HepG2 (cell line): ENCODE results near the gene TTC39B. TPM values are rescaled to one million over a fixed set of nuclear protein-coding genes. Genes with fewer than 3 reads are reported as not detected.

ENCODE experiments used
- ATAC-seq: fragments of 200-7000 bp; cut with Tn5 transposase; 3 replicates; pipeline ENCODE4 v1.9.1; 2020; ENCODE audit warnings: mild to moderate bottlenecking, moderate library complexity
- BruUV-seq: library from RNA; stranded (reverse); fragments of 400-500 nt; replicated peaks from 2 replicates; lab custom pipeline; 2021; lab: Mats Ljungman, UMichigan
- CTCF ChIA-PET: fragments of 300-600 bp; formaldehyde crosslinking; extraction: SDS; loops from one replicate; lab custom pipeline; 2021; ENCODE audit warnings: low total read pairs, inconsistent platforms, low intra/inter-chr PET ratio; lab: Yijun Ruan, JAX
- POLR2A ChIA-PET: fragments of 350-600 bp; sonication (Branson Sonifier 250); formaldehyde crosslinking; loops from one replicate; lab custom pipeline; 2020; ENCODE audit warnings: antibody characterized with exemption, inconsistent platforms; lab: Yijun Ruan, JAX
- DNase-seq: peaks from one replicate; pipeline ENCODE4 v3.0.0-alpha.2; 2015; ENCODE audit warnings: low spot score
- FAIRE-seq: peaks from 3 replicates; lab custom pipeline; 2011; peaks lifted over from hg19 to GRCh38; lab: Jason Lieb, UNC
- H2AFZ ChIP-seq: one replicate; pipeline ENCODE4 v1.6.1; 2011; ENCODE audit warnings: low read length, inconsistent platforms
- H3K27ac ChIP-seq: fragments of 300-600 bp; 3 replicates; pipeline ENCODE4 v1.8.0; 2011; ENCODE audit warnings: mixed run types, mild to moderate bottlenecking, mixed read lengths, low read length, inconsistent platforms; ENCODE audit not compliant: insufficient read depth; ENCODE audit errors: extremely low read length
- H3K27me3 ChIP-seq, 2 experiments: fragments of 200-600 bp in 1 of 2; 2 replicates in 1 of 2; 3 replicates in 1 of 2; pipeline versions ENCODE4 v1.6.0 to v1.8.0; 2011; ENCODE audit warnings: low read length in 2 of 2, mild to moderate bottlenecking in 2 of 2, moderate library complexity in 2 of 2, inconsistent platforms in 1 of 2; ENCODE audit not compliant: insufficient read depth in 2 of 2, control insufficient read depth in 1 of 2
- H3K36me3 ChIP-seq, 2 experiments: fragments of 200-600 bp in 1 of 2; replicated peaks in 1 of 2; 2 replicates in 1 of 2; 3 replicates in 1 of 2; pipeline versions ENCODE4 v1.5.1 to v1.8.0; 2011; ENCODE audit warnings: low read length in 2 of 2, inconsistent platforms in 1 of 2; ENCODE audit not compliant: insufficient read depth in 2 of 2, control insufficient read depth in 1 of 2
- H3K4me1 ChIP-seq: 2 replicates; pipeline ENCODE4 v1.5.1; 2012; ENCODE audit warnings: low read length, inconsistent platforms; ENCODE audit not compliant: insufficient read depth
- H3K4me2 ChIP-seq: 2 replicates; pipeline ENCODE4 v1.6.0; 2011; ENCODE audit warnings: low read depth, low read length, inconsistent platforms
- H3K4me3 ChIP-seq, 3 experiments: fragments of 200-600 bp in 1 of 3; sonication (generic), shearing (Covaris generic) in 1 of 3; replicated peaks in 1 of 3; 2 replicates each; pipeline ENCODE4 v1.5.1; 2011 to 2016; ENCODE audit warnings: low read length in 3 of 3, inconsistent platforms in 2 of 3, low read depth in 2 of 3, mild to moderate bottlenecking in 2 of 3, control low read depth in 1 of 3, mixed read lengths in 1 of 3; ENCODE audit not compliant: insufficient read depth in 1 of 3
- H3K79me2 ChIP-seq: one replicate; pipeline ENCODE4 v1.6.1; 2011; ENCODE audit warnings: low read length, inconsistent platforms; ENCODE audit not compliant: insufficient read depth
- H3K9ac ChIP-seq: 2 replicates; pipeline ENCODE4 v1.6.0; 2011; ENCODE audit warnings: mild to moderate bottlenecking, low read depth, low read length, inconsistent platforms; ENCODE audit not compliant: insufficient read depth
- H3K9me3 ChIP-seq: 2 replicates; pipeline ENCODE4 v1.5.1; 2012; ENCODE audit warnings: mild to moderate bottlenecking, low read length
- H4K20me1 ChIP-seq: 2 replicates; pipeline ENCODE4 v1.6.0; 2011; ENCODE audit warnings: inconsistent platforms, mild to moderate bottlenecking, low read length, moderate library complexity; ENCODE audit not compliant: insufficient read depth
- CHD4 ChIP-seq: fragments of 200-600 bp; sonication (generic); IDR thresholded peaks from 2 replicates; pipeline ENCODE4 v1.7.0; 2017; ENCODE audit warnings: mild to moderate bottlenecking, low read length, borderline replicate concordance
- EHMT2 ChIP-seq: fragments of 200-600 bp; sonication (generic); IDR thresholded peaks from 2 replicates; pipeline ENCODE4 v1.7.0; 2017; ENCODE audit warnings: antibody characterized with exemption, low read depth, low read length, borderline replicate concordance
- RCOR2 ChIP-seq: IDR thresholded peaks from 2 replicates; pipeline ENCODE4 v1.6.1; 2016; ENCODE audit warnings: missing biosample characterization, missing genetic modification reagents
- TEAD2 ChIP-seq: sonication (generic); formaldehyde crosslinking; IDR thresholded peaks from 2 replicates; pipeline ENCODE4 v1.9.0; 2021; ENCODE audit warnings: missing genetic modification reagents
- ZNF629 ChIP-seq: sonication (generic); formaldehyde crosslinking; conservative IDR thresholded peaks from 2 replicates; pipeline ENCODE4 v1.5.0; 2020; ENCODE audit warnings: missing genetic modification reagents
- ZNF761 ChIP-seq: sonication (generic); formaldehyde crosslinking; conservative IDR thresholded peaks from 2 replicates; pipeline ENCODE4 v1.4.0; 2020; ENCODE audit warnings: mild to moderate bottlenecking, missing genetic modification reagents
- in situ Hi-C: cut with HindIII; loops from 2 replicates; pipeline ENCODE4 v1.10.0; 2017; ENCODE audit warnings: low pct_unique_long_range_greater_than_20kb; ENCODE audit not compliant: extremely low pct_ligation_motif_present
- intact Hi-C: fragments of 100-400 bp; cut with micrococcal nuclease; formaldehyde crosslinking; loops from one replicate; pipeline ENCODE4 v1.10.0; 2022; ENCODE audit not compliant: unreplicated experiment
- polyA plus RNA-seq, 8 experiments: library from polyadenylated mRNA; depleted of rRNA in 3 of 8; stranded (reverse) in 7 of 8; unstranded in 1 of 8; fragments of >200 nt; fragmentation: Illumina TruSeq in 4 of 8; extraction: Trizol in 4 of 8; gene quantifications; 2 replicates each; pipeline versions ENCODE4 v1.2.1 to v1.2.3, GENCODE V29; 2011 to 2016; ENCODE audit warnings: low read depth in 4 of 8, missing spikeins in 1 of 8, mixed read lengths in 1 of 8; ENCODE audit not compliant: insufficient read depth in 1 of 8
- total RNA-seq, 5 experiments: library from RNA; depleted of rRNA; stranded (reverse); fragments of >200 nt; fragmentation: Illumina TruSeq; extraction: Trizol; gene quantifications; 2 replicates each; pipeline ENCODE4 v1.2.3, GENCODE V29; 2016; ENCODE audit warnings: low read depth in 1 of 5
- TF ChIP-seq, protein P1 (sequence below): sonication (generic); formaldehyde crosslinking; IDR thresholded peaks from 2 replicates; pipeline ENCODE4 v1.8.1; 2023; ENCODE audit warnings: missing genetic modification reagents, inconsistent platforms, borderline replicate concordance
- TF ChIP-seq, protein P2 (sequence below): IDR thresholded peaks from 2 replicates; pipeline ENCODE4 v1.6.1; 2016

TTC39B gene
- total and polyA plus RNA-seq, 2 of the 13 experiments (the other 11 are each of a cell fraction or from before 2014, with no cell fraction given): 14.3 to 19.4 TPM

DNA sequence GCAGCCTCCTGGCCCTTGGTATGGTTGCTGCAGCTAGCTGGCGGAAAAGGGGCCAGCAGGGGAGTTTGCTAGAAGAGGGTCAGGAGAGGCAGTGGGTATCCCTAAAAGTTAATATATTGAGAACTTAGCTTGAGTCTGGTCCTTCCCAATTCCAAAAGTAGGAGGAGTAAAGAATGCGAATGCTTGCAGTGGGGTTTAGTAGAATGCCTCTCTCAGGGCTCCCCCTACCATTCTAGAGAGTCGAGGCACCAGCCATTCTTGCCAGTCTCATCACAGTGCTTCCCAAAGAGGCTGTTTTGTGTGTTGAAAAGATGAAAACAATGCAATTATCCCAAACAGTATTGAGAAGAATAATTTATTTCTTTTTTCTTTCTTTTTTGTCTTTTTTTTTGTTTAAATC lies 26.4 kb downstream of the TTC39B start (continued):
- TF ChIP-seq TEAD2 (CRISPR knock-in tag) (no peak), EHMT2 (no peak)

DNA sequence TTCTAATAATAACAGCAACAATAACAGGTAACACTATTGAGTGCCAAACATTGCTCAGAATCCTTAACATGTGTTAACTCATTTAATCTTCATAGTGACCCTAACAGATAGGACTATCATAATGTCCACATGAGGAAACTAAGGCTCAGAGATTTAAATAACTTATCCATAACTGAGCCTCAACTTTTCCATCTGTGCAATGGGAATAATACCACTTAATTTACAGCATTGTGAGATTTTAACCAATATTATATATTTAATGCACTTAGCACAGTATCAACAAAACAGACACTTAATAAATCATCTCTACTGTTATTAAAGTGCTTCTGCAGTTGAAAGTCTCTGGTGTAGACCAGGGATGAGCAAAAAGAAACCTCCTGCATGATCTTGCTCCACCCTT lies 28.2 kb downstream of the TTC39B start:
- peaks cover 0 to under 1% of the 10 kb centered on the region in 2 experiments; a peak in 1 of 5 replicates for H3K36me3 ChIP-seq
- no peaks in the 10 kb centered on the region for H3K9me3 ChIP-seq
- no peak overlapping the region for H3K27ac ChIP-seq
- FAIRE-seq: no peak
- peaks cover 79% of the 10 kb centered on the region for H3K4me1 ChIP-seq
- ChIA-PET CTCF (interaction anchor here (1.6 kb wide), 1 partner anchor 328 kb away, joined by 4 read pairs; no protein-coding TSS in a partner anchor), POLR2A (no interaction called here)
- H3K4me2 ChIP-seq: no peak overlapping the region
- no peak overlapping the region for H3K4me3 ChIP-seq
- H3K27me3 ChIP-seq: no peaks in the 10 kb centered on the region
- DNase-seq: no peak
- no peak for ATAC-seq
- intact Hi-C loops (no loop called here), in situ Hi-C loops (loop anchor here (25.0 kb wide), 1 partner anchor 133 kb away; the partner anchor contains the start of gene SNAPC3)
- peaks cover 52% of the 10 kb centered on the region for H3K79me2 ChIP-seq
- no peak overlapping the region for H2AFZ ChIP-seq
- TF ChIP-seq RCOR2 (CRISPR knock-in tag): 0 out of 2 replicates have a peak, but pooled peaks have one; percentile 50
- peak; percentile 96 for TF ChIP-seq ZNF629 (CRISPR knock-in tag)
- peak; percentile 61; the same call in 1 of the 2 replicates for TF ChIP-seq CHD4
- TF ChIP-seq, protein P1, sequence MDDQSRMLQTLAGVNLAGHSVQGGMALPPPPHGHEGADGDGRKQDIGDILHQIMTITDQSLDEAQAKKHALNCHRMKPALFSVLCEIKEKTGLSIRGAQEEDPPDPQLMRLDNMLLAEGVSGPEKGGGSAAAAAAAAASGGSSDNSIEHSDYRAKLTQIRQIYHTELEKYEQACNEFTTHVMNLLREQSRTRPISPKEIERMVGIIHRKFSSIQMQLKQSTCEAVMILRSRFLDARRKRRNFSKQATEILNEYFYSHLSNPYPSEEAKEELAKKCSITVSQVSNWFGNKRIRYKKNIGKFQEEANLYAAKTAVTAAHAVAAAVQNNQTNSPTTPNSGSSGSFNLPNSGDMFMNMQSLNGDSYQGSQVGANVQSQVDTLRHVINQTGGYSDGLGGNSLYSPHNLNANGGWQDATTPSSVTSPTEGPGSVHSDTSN (CRISPR knock-in tag): no peak
- TF ChIP-seq ZNF761 (CRISPR knock-in tag): no peak
- TF ChIP-seq, protein P2, sequence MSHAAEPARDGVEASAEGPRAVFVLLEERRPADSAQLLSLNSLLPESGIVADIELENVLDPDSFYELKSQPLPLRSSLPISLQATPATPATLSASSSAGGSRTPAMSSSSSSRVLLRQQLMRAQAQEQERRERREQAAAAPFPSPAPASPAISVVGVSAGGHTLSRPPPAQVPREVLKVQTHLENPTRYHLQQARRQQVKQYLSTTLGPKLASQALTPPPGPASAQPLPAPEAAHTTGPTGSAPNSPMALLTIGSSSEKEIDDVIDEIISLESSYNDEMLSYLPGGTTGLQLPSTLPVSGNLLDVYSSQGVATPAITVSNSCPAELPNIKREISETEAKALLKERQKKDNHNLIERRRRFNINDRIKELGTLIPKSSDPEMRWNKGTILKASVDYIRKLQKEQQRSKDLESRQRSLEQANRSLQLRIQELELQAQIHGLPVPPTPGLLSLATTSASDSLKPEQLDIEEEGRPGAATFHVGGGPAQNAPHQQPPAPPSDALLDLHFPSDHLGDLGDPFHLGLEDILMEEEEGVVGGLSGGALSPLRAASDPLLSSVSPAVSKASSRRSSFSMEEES (CRISPR knock-in tag): no peak
- H4K20me1 ChIP-seq: no peaks in the 10 kb centered on the region
- no peak overlapping the region for H3K9ac ChIP-seq
- BruUV-seq: no TSS peak
